ENCODE results near the gene CEP250. TPM values are rescaled to one million over a fixed set of nuclear protein-coding genes. Genes with fewer than 3 reads are reported as not detected.

The CEP250 gene
- total RNA-seq, 1 experiment from 2014 or later: 42.3 TPM

- ChIA-PET RAD21 (ENCODE audit: low non-redundant PET in 1 of 2, low total read pairs in 2 of 2, uncharacterized antibody in 2 of 2, unreplicated experiment in 2 of 2) (no interaction called here), POLR2A (no interaction called here), CTCF (interaction anchor here (1.1 kb wide), 1 partner anchor 57 kb away, joined by 3 read pairs; no protein-coding TSS in a partner anchor)
- intact Hi-C loops (cut with micrococcal nuclease): no loop called here
- ATAC-seq (no peak), DNase-seq (ENCODE audit: low read depth, low spot score) (no peak)
- H3K36me3 ChIP-seq (ENCODE audit: control insufficient read depth in 1 of 2, insufficient read depth in 2 of 2, low read length in 2 of 2): peaks cover 13 to 28% of the 10 kb centered on the region in 2 experiments; a peak in 3 of 4 replicates
- no TSS peak for BruUV-seq (replicated peaks)
- peaks cover 0 to 14% of the 10 kb centered on the region in 2 experiments; a peak in 2 of 4 replicates for H3K4me1 ChIP-seq (ENCODE audit: control insufficient read depth in 1 of 2, insufficient read depth in 2 of 2, low read length in 2 of 2)
- no peak overlapping the region for H3K4me2 ChIP-seq (ENCODE audit: low read length)
- H3K9me2 ChIP-seq (ENCODE audit: insufficient read depth): no peaks in the 10 kb centered on the region
- H3K27me3 ChIP-seq (ENCODE audit: insufficient read depth, low read length): no peaks in the 10 kb centered on the region
- no peak overlapping the region for H2AFZ ChIP-seq (ENCODE audit: low read depth, low read length, poor library complexity, severe bottlenecking)
- TF ChIP-seq ATF3 (IDR thresholded peaks at IDR 0.05) (no peak), CEBPB (IDR thresholded peaks at IDR 0.05; ENCODE audit: low read depth) (no peak)
- no peaks in the 10 kb centered on the region for H3K9me3 ChIP-seq (ENCODE audit: control insufficient read depth in 1 of 2, insufficient read depth in 1 of 2, low read depth in 1 of 2, low read length in 2 of 2)
- no peaks in the 10 kb centered on the region for H4K20me1 ChIP-seq (ENCODE audit: insufficient read depth)
- no peak overlapping the region for H3K9ac ChIP-seq (ENCODE audit: low read length)
- H3K79me2 ChIP-seq (ENCODE audit: insufficient read depth, low read length): no peaks in the 10 kb centered on the region
- H3K27ac ChIP-seq (ENCODE audit: low read depth, low read length): no peak overlapping the region
- H3K4me3 ChIP-seq (replicated peaks in 1 of 2; ENCODE audit: low read depth in 1 of 2, low read length in 2 of 2): no peak overlapping the region
Observed at GRCh38 chr20:35503841-35504561, 48.6 kb downstream of the CEP250 start.

- ChIA-PET RAD21 (ENCODE audit: low non-redundant PET in 1 of 2, low total read pairs in 2 of 2, uncharacterized antibody in 2 of 2, unreplicated experiment in 2 of 2) (no interaction called here), CTCF (no interaction called here), POLR2A (no interaction called here)
- Histone ChIP-seq H3K27me3 (ENCODE audit: insufficient read depth, low read length) (no peaks in the 10 kb centered on the region), H4K20me1 (ENCODE audit: insufficient read depth) (no peaks in the 10 kb centered on the region), H3K9ac (ENCODE audit: low read length) (no peak overlapping the region), H3K36me3 (ENCODE audit: control insufficient read depth in 1 of 2, insufficient read depth in 2 of 2, low read length in 2 of 2) (peaks cover 20 to 22% of the 10 kb centered on the region in 2 experiments; a peak in 3 of 4 replicates), H3K27ac (ENCODE audit: low read depth, low read length) (no peak overlapping the region), H3K4me1 (ENCODE audit: control insufficient read depth in 1 of 2, insufficient read depth in 2 of 2, low read length in 2 of 2) (peaks cover 0 to 14% of the 10 kb centered on the region in 2 experiments; a peak in 2 of 4 replicates), H2AFZ (ENCODE audit: low read depth, low read length, poor library complexity, severe bottlenecking) (no peak overlapping the region), H3K9me3 (ENCODE audit: control insufficient read depth in 1 of 2, insufficient read depth in 1 of 2, low read depth in 1 of 2, low read length in 2 of 2) (no peaks in the 10 kb centered on the region), H3K79me2 (ENCODE audit: insufficient read depth, low read length) (no peaks in the 10 kb centered on the region), H3K4me2 (ENCODE audit: low read length) (no peak overlapping the region), H3K9me2 (ENCODE audit: insufficient read depth) (no peaks in the 10 kb centered on the region), H3K4me3 (replicated peaks in 1 of 2; ENCODE audit: low read depth in 1 of 2, low read length in 2 of 2) (no peak overlapping the region)
- no TSS peak for BruUV-seq (replicated peaks)
- TF ChIP-seq ATF3 (IDR thresholded peaks at IDR 0.05) (no peak), CBX3 (IDR thresholded peaks at IDR 0.05; ENCODE audit: low read depth) (no peak)
- intact Hi-C loops (cut with micrococcal nuclease): no loop called here
- no peak for DNase-seq (ENCODE audit: low read depth, low spot score)
- no peak for ATAC-seq
Observed at GRCh38 chr20:35504751-35505150, 49.4 kb downstream of the CEP250 start.

All from HCT116 (cell line).